ENCODE data around the gene ERCC4.

ERCC4 gene

GRCh38 chr16:13994239-13995106 lies 74.5 kb downstream of the ERCC4 start:
- no peak for DNase-seq (ENCODE audit: low read depth, low spot score)
- Histone ChIP-seq H3K4me3 (ENCODE audit: insufficient read length, low read depth) (no peak overlapping the region), H3K36me3 (ENCODE audit: insufficient read depth, insufficient read length, low read length) (no peaks in the 10 kb centered on the region), H3K9ac (ENCODE audit: insufficient read length, low read depth) (no peak overlapping the region), H3K27me3 (ENCODE audit: insufficient read depth, insufficient read length) (no peaks in the 10 kb centered on the region), H3K4me1 (ENCODE audit: insufficient read depth, insufficient read length) (peaks cover under 1% of the 10 kb centered on the region), H3K9me3 (ENCODE audit: insufficient read depth, low read length) (no peaks in the 10 kb centered on the region)
- TF ChIP-seq ZNF274 (IDR thresholded peaks at IDR 0.05; ENCODE audit: low read depth, low read length) (no peak), YY1 (IDR thresholded peaks at IDR 0.05; ENCODE audit: insufficient read depth, insufficient read length) (no peak), SUZ12 (IDR thresholded peaks at IDR 0.05; ENCODE audit: extremely low read depth, insufficient read depth, insufficient read length) (no peak)

GRCh38 chr16:13995194-13995593 lies 75.2 kb downstream of the ERCC4 start:
- Histone ChIP-seq H3K9me3 (ENCODE audit: insufficient read depth, low read length) (no peaks in the 10 kb centered on the region), H3K27me3 (ENCODE audit: insufficient read depth, insufficient read length) (no peaks in the 10 kb centered on the region), H3K4me1 (ENCODE audit: insufficient read depth, insufficient read length) (peaks cover 3% of the 10 kb centered on the region), H3K36me3 (ENCODE audit: insufficient read depth, insufficient read length, low read length) (no peaks in the 10 kb centered on the region), H3K9ac (ENCODE audit: insufficient read length, low read depth) (no peak overlapping the region), H3K4me3 (ENCODE audit: insufficient read length, low read depth) (no peak overlapping the region)
- TF ChIP-seq YY1 (IDR thresholded peaks at IDR 0.05; ENCODE audit: insufficient read depth, insufficient read length) (no peak), SUZ12 (IDR thresholded peaks at IDR 0.05; ENCODE audit: extremely low read depth, insufficient read depth, insufficient read length) (no peak), ZNF274 (IDR thresholded peaks at IDR 0.05; ENCODE audit: low read depth, low read length) (no peak)
- no peak for DNase-seq (ENCODE audit: low read depth, low spot score)

GRCh38 chr16:13996778-13997288 lies 76.9 kb downstream of the ERCC4 start:
- no peaks in the 10 kb centered on the region for H3K27me3 ChIP-seq (ENCODE audit: insufficient read depth, insufficient read length)
- H3K36me3 ChIP-seq (ENCODE audit: insufficient read depth, insufficient read length, low read length) = no peaks in the 10 kb centered on the region
- no peak overlapping the region for H3K4me3 ChIP-seq (ENCODE audit: insufficient read length, low read depth)
- peaks cover 3% of the 10 kb centered on the region for H3K4me1 ChIP-seq (ENCODE audit: insufficient read depth, insufficient read length)
- no peak overlapping the region for H3K9ac ChIP-seq (ENCODE audit: insufficient read length, low read depth)
- H3K9me3 ChIP-seq (ENCODE audit: insufficient read depth, low read length) = no peaks in the 10 kb centered on the region
- DNase-seq (ENCODE audit: low read depth, low spot score) = no peak
- no peak for TF ChIP-seq YY1 (IDR thresholded peaks at IDR 0.05; ENCODE audit: insufficient read depth, insufficient read length)
- TF ChIP-seq SUZ12 (IDR thresholded peaks at IDR 0.05; ENCODE audit: extremely low read depth, insufficient read depth, insufficient read length) = no peak
- no peak for TF ChIP-seq ZNF274 (IDR thresholded peaks at IDR 0.05; ENCODE audit: low read depth, low read length)

GRCh38 chr16:13997526-13997925 lies 77.6 kb downstream of the ERCC4 start:
- Histone ChIP-seq H3K9ac (ENCODE audit: insufficient read length, low read depth) (no peak overlapping the region), H3K4me1 (ENCODE audit: insufficient read depth, insufficient read length) (peaks cover 6% of the 10 kb centered on the region), H3K9me3 (ENCODE audit: insufficient read depth, low read length) (no peaks in the 10 kb centered on the region), H3K36me3 (ENCODE audit: insufficient read depth, insufficient read length, low read length) (no peaks in the 10 kb centered on the region), H3K4me3 (ENCODE audit: insufficient read length, low read depth) (no peak overlapping the region), H3K27me3 (ENCODE audit: insufficient read depth, insufficient read length) (no peaks in the 10 kb centered on the region)
- no peak for DNase-seq (ENCODE audit: low read depth, low spot score)
- TF ChIP-seq YY1 (IDR thresholded peaks at IDR 0.05; ENCODE audit: insufficient read depth, insufficient read length) (no peak), ZNF274 (IDR thresholded peaks at IDR 0.05; ENCODE audit: low read depth, low read length) (no peak), SUZ12 (IDR thresholded peaks at IDR 0.05; ENCODE audit: extremely low read depth, insufficient read depth, insufficient read length) (no peak)

GRCh38 chr16:13997933-13998332 lies 78.0 kb downstream of the ERCC4 start:
- H3K4me1 ChIP-seq (ENCODE audit: insufficient read depth, insufficient read length) = peaks cover 7% of the 10 kb centered on the region
- TF ChIP-seq ZNF274 (IDR thresholded peaks at IDR 0.05; ENCODE audit: low read depth, low read length) (no peak), YY1 (IDR thresholded peaks at IDR 0.05; ENCODE audit: insufficient read depth, insufficient read length) (no peak), SUZ12 (IDR thresholded peaks at IDR 0.05; ENCODE audit: extremely low read depth, insufficient read depth, insufficient read length) (no peak)

GRCh38 chr16:13999071-13999894 lies 79.3 kb downstream of the ERCC4 start:
- DNase-seq (ENCODE audit: low read depth, low spot score) = no peak
- no peaks in the 10 kb centered on the region for H3K9me3 ChIP-seq (ENCODE audit: insufficient read depth, low read length)
- H3K27me3 ChIP-seq (ENCODE audit: insufficient read depth, insufficient read length) = no peaks in the 10 kb centered on the region
- no peak overlapping the region for H3K9ac ChIP-seq (ENCODE audit: insufficient read length, low read depth)
- H3K36me3 ChIP-seq (ENCODE audit: insufficient read depth, insufficient read length, low read length) = no peaks in the 10 kb centered on the region
- peaks cover 11% of the 10 kb centered on the region for H3K4me1 ChIP-seq (ENCODE audit: insufficient read depth, insufficient read length)
- H3K4me3 ChIP-seq (ENCODE audit: insufficient read length, low read depth) = no peak overlapping the region
- no peak for TF ChIP-seq SUZ12 (IDR thresholded peaks at IDR 0.05; ENCODE audit: extremely low read depth, insufficient read depth, insufficient read length)
- TF ChIP-seq ZNF274 (IDR thresholded peaks at IDR 0.05; ENCODE audit: low read depth, low read length) = no peak
- no peak for TF ChIP-seq YY1 (IDR thresholded peaks at IDR 0.05; ENCODE audit: insufficient read depth, insufficient read length)

More at GRCh38 chr16:13997933-13998332, 78.0 kb downstream of the ERCC4 start:
- Histone ChIP-seq H3K4me3 (ENCODE audit: insufficient read length, low read depth) (no peak overlapping the region), H3K9me3 (ENCODE audit: insufficient read depth, low read length) (no peaks in the 10 kb centered on the region), H3K9ac (ENCODE audit: insufficient read length, low read depth) (no peak overlapping the region), H3K36me3 (ENCODE audit: insufficient read depth, insufficient read length, low read length) (no peaks in the 10 kb centered on the region), H3K27me3 (ENCODE audit: insufficient read depth, insufficient read length) (no peaks in the 10 kb centered on the region)
- DNase-seq (ENCODE audit: low read depth, low spot score) = no peak

All from NT2/D1 (cell line).